Small intestine (tissue), 7 donors: ENCODE measurements around the gene EIF4G1. TPM values are rescaled to one million over a fixed set of nuclear protein-coding genes. Genes with fewer than 3 reads are reported as not detected.
A peak's percentile ranks its signal among the peaks of the same experiment; 100 is the strongest.

Experiments used
- DNase-seq, 2 donors: peaks; one replicate each; pipeline versions ENCODE4 v3.0.0 to v3.0.0-alpha.2; 2013
- FAIRE-seq: peaks from 2 replicates; lab custom pipeline; 2012; peaks lifted over from hg19 to GRCh38; lab: Jason Lieb, UNC
- H3K27ac ChIP-seq, 3 donors: one replicate each; pipeline ENCODE4 v1.5.1; 2013; ENCODE audit warnings: low read length in 2 of 3, mild to moderate bottlenecking in 2 of 3, control low read depth in 1 of 3, inconsistent platforms in 1 of 3, low read depth in 1 of 3, moderate library complexity in 1 of 3
- H3K27me3 ChIP-seq, 3 donors: one replicate each; pipeline ENCODE4 v1.6.1; 2013; ENCODE audit warnings: low read length in 3 of 3, inconsistent platforms in 1 of 3; ENCODE audit not compliant: control insufficient read depth in 3 of 3, insufficient read depth in 3 of 3
- H3K36me3 ChIP-seq, 3 donors: one replicate each; pipeline ENCODE4 v1.6.1; 2013; ENCODE audit warnings: low read length in 3 of 3, inconsistent platforms in 1 of 3, low read depth in 1 of 3, mild to moderate bottlenecking in 1 of 3, moderate library complexity in 1 of 3; ENCODE audit not compliant: control insufficient read depth in 3 of 3, insufficient read depth in 2 of 3
- H3K4me1 ChIP-seq, 3 donors: one replicate each; pipeline ENCODE4 v1.6.1; 2013; ENCODE audit warnings: low read length in 2 of 3, inconsistent platforms in 1 of 3, low read depth in 1 of 3, mild to moderate bottlenecking in 1 of 3, moderate library complexity in 1 of 3; ENCODE audit not compliant: control insufficient read depth in 3 of 3, insufficient read depth in 2 of 3
- H3K4me3 ChIP-seq, 3 donors: one replicate each; pipeline ENCODE4 v1.5.1; 2013; ENCODE audit warnings: low read length in 3 of 3, control low read depth in 1 of 3, inconsistent platforms in 1 of 3, low read depth in 1 of 3, mild to moderate bottlenecking in 1 of 3, moderate library complexity in 1 of 3
- H3K9me3 ChIP-seq, 2 donors: one replicate each; pipeline ENCODE4 v1.6.1; 2013; ENCODE audit warnings: low read depth in 1 of 2, low read length in 1 of 2; ENCODE audit not compliant: control insufficient read depth in 2 of 2, insufficient read depth in 1 of 2
- WGBS, 3 donors: extraction: QIAGEN DNeasy Blood & Tissue Kit; methylation state at CpG; one replicate each; pipeline ENCODE4 v1.1.7; 2013; 5-methylcytosine and 5-hydroxymethylcytosine counted together
- polyA plus RNA-seq, 4 donors: library from polyadenylated mRNA; stranded (reverse) in 3 of 4; unstranded in 1 of 4; fragments of 200-250 nt in 3 of 4; fragments of 120-200 nt in 1 of 4; gene quantifications; one replicate each; pipeline versions ENCODE4 v1.2.1 to v1.2.3, GENCODE V29; 2013
- donor health status: healthy with polysubstance abuse.
- donor health status: control.
- donor health status: control.
- donor health status: Bipolar disorder and iron deficiency.
- donor health status: healthy.

Gene EIF4G1
- polyA plus RNA-seq, 4 donors, result 115 to 220 (median 155) TPM

DNA sequence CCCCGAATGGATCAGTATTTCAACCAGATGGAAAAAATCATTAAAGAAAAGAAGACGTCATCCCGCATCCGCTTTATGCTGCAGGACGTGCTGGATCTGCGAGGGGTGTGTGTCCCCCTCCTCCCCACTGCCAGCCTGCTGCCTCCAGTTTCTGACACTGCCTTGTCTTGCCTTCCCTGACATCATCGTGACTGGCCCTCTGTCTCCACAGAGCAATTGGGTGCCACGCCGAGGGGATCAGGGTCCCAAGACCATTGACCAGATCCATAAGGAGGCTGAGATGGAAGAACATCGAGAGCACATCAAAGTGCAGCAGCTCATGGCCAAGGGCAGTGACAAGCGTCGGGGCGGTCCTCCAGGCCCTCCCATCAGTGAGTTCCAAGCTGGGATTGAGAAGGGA, 10.9 kb downstream of the EIF4G1 start:
- Histone ChIP-seq H3K27me3 (no peaks in the 10 kb centered on the region), H3K4me1 (no peaks in the 10 kb centered on the region), H3K9me3 (no peaks in the 10 kb centered on the region), H3K27ac (no peak overlapping the region), H3K36me3 (peaks cover 67 to 95% (median 74%) of the 10 kb centered on the region in 3 donors), H3K4me3 (no peak overlapping the region)
- 91 to 93% (median 93%) methylated on average over 13 of the region's 13 CpGs for WGBS, 3 donors
- no peak for DNase-seq
- FAIRE-seq, result no peak

DNA sequence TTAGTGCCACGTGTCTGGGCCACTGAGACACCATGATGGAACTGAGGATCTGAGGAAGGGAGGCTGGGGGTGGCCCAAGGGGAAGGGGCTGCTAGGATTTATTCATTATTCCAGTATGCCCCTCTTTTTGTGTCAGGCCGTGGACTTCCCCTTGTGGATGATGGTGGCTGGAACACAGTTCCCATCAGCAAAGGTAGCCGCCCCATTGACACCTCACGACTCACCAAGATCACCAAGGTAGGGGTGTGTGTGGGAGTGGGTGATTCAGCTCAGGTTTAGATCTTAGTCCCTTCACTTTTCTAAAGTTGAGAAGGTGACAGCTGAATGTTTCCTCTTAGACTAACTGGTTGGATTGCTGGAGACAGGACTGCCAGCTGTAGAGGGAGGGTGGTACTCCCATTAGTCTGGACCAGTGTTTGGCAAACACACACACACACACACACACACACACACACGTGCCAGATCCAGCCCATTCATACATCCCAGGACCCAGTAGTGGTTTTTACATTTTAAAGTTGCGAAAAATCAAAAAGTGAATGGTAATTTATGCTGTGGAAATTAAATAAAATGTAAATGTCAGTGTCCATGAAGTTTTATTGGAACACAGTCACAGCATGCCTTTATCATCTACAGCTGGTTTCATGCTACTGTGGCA, 11.4 kb downstream of the EIF4G1 start:
- Histone ChIP-seq H3K9me3 (no peaks in the 10 kb centered on the region), H3K27ac (no peak overlapping the region), H3K27me3 (no peaks in the 10 kb centered on the region), H3K4me1 (no peaks in the 10 kb centered on the region), H3K36me3 (peaks cover 61 to 93% (median 70%) of the 10 kb centered on the region in 3 donors), H3K4me3 (no peak overlapping the region)
- FAIRE-seq (no peak), DNase-seq (no peak)
- 77 to 84% (median 79%) methylated on average over 6 of the region's 6 CpGs for WGBS, 3 donors

DNA sequence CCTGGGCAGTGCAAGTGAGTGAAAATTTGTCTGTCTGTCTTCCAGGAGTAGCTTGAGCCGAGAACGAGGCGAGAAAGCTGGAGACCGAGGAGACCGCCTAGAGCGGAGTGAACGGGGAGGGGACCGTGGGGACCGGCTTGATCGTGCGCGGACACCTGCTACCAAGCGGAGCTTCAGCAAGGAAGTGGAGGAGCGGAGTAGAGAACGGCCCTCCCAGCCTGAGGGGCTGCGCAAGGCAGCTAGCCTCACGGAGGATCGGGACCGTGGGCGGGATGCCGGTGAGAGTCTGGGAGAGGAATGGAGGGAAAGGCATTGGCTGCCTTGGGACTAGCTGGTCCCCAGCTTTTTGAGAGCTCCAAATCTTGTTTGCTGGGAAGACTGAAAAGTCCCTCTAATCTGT, 12.8 kb downstream of the EIF4G1 start:
- Histone ChIP-seq H3K27ac (no peak overlapping the region), H3K27me3 (no peaks in the 10 kb centered on the region), H3K36me3 (peaks cover 53 to 93% (median 71%) of the 10 kb centered on the region in 3 donors), H3K4me1 (no peaks in the 10 kb centered on the region), H3K4me3 (no peak overlapping the region), H3K9me3 (no peaks in the 10 kb centered on the region)
- no peak for FAIRE-seq
- WGBS, 3 donors, result 96 to 97% (median 97%) methylated on average over 21 of the region's 21 CpGs
- DNase-seq, result no peak

DNA sequence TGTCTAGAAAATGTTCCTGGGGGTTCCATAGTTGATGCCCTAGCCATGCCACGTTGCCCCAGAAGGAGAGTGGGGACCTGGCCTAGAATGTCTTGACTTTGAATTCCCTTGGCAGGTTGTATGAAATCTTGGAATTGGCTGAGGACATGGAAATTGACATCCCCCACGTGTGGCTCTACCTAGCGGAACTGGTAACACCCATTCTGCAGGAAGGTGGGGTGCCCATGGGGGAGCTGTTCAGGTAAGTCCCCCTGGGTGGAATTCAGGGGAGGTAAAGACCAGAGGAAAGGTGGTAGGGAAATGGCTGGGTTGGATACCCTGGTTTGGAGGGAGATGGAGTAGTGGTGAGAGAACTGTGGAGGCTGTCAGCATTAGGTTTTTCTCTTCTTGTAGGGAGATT, 14.1 kb downstream of the EIF4G1 start:
- Histone ChIP-seq H3K27ac (no peak overlapping the region), H3K9me3 (no peaks in the 10 kb centered on the region), H3K36me3 (peaks cover 44 to 92% (median 70%) of the 10 kb centered on the region in 3 donors), H3K27me3 (no peaks in the 10 kb centered on the region), H3K4me1 (no peaks in the 10 kb centered on the region), H3K4me3 (no peak overlapping the region)
- FAIRE-seq, result no peak
- DNase-seq, result no peak
- 47 to 75% (median 56%) methylated on average over 3 of the region's 3 CpGs for WGBS, 3 donors

DNA sequence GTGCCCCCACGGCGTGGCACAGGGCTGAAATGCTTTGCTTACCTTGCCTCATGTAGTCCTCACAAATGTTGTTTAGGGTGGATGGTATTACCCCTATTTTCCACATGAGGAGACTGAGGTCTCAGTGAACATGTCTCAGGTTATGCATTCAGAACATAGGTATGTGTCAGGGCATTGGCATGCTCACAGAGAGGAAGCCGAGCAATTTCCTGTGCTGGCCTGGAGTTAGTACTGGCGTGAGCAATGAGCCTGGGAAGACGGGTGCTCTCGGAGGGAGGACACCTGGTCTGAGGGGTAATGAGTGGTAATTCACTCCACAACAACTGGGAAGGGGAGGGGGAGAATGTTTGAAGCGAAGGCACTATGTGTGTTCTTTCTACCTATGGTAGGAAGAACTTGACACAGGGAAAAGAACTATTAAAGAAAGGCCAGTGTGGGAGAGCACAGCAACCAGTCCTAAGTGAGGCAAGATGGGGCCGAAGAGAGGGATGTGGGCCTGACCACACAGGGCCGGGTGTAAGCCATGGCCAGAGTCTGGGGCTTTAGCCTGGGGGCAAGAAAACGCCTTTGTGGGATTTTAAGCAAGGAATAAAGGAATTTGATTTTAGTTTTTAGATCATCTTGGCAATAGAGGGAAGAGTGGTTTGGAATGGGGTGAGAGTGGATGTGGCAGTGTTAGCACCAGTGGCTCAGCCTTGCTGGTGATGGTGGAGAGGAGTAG, 18.1 kb downstream of the EIF4G1 start:
- Histone ChIP-seq H3K27ac (peak overlapping the region in 1 of 3 donors; percentile 35), H3K4me3 (no peak overlapping the region), H3K4me1 (peaks cover 0 to 15% (median 0%) of the 10 kb centered on the region in 3 donors), H3K36me3 (peaks cover 10 to 78% (median 43%) of the 10 kb centered on the region in 3 donors), H3K27me3 (no peaks in the 10 kb centered on the region), H3K9me3 (no peaks in the 10 kb centered on the region)
- FAIRE-seq (no peak), DNase-seq (no peak)
- WGBS, 3 donors, result 79 to 87% (median 86%) methylated on average over 10 of the region's 10 CpGs

DNA sequence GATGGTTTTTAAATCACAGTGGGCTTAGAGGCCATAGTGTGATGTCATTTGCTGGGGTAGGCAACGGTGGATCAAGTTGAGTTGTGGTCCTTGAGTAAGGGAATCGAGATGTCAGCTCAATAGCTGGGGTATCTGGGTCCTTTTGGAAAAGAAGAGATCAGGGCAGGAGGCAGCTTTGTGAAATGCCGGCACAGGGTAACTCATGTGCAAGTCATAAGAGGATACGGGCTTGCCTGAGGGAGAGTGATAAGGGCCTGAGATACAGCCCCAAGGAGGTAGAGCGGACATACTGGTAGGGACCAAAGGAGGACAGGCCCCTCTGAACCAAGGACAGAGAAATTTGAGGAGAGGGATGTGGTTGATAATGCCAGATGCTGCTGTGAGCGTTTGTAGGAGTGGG, 18.8 kb downstream of the EIF4G1 start:
- 82 to 89% (median 85%) methylated on average over 6 of the region's 6 CpGs for WGBS, 3 donors
- DNase-seq, result no peak

DNA sequence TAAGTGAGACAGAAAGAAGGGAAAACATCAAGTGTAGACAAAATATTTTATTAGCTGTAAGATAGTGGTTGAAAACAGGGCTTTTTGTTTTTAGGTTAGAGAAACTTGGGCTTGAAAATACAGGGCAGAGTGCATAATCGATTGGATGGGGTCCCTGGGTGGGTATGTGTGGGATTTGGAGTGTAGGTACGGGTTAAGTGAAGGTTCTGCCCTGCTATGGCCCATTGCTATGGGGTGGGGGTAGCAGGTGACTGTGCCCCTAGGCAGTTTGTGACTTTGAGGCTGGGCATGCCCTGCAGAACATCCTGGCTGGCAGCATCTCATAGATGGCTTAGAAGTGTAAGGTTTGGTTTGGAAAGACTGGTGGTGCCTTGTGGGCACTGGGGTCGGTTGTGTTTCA, 19.3 kb downstream of the EIF4G1 start:
- H3K36me3 ChIP-seq, result peaks cover 2 to 68% (median 35%) of the 10 kb centered on the region in 3 donors
- no peaks in the 10 kb centered on the region for H3K9me3 ChIP-seq
- 76 to 78% (median 77%) methylated on average over 3 of the region's 3 CpGs for WGBS, 3 donors
- H3K4me3 ChIP-seq, result no peak overlapping the region
- H3K27me3 ChIP-seq, result no peaks in the 10 kb centered on the region
- peaks cover 0 to 24% (median 0%) of the 10 kb centered on the region in 3 donors for H3K4me1 ChIP-seq
- DNase-seq, result no peak
- no peak for FAIRE-seq
- H3K27ac ChIP-seq, result no peak overlapping the region

More for the DNA sequence above, 18.8 kb downstream of the EIF4G1 start:
- peak overlapping the region in 1 of 3 donors; percentile 35 for H3K27ac ChIP-seq
- H3K9me3 ChIP-seq, result no peaks in the 10 kb centered on the region
- H3K27me3 ChIP-seq, result no peaks in the 10 kb centered on the region
- H3K4me1 ChIP-seq, result peaks cover 0 to 21% (median 0%) of the 10 kb centered on the region in 3 donors
- H3K4me3 ChIP-seq, result no peak overlapping the region
- no peak for FAIRE-seq
- H3K36me3 ChIP-seq, result peaks cover 7 to 73% (median 38%) of the 10 kb centered on the region in 3 donors

DNA sequence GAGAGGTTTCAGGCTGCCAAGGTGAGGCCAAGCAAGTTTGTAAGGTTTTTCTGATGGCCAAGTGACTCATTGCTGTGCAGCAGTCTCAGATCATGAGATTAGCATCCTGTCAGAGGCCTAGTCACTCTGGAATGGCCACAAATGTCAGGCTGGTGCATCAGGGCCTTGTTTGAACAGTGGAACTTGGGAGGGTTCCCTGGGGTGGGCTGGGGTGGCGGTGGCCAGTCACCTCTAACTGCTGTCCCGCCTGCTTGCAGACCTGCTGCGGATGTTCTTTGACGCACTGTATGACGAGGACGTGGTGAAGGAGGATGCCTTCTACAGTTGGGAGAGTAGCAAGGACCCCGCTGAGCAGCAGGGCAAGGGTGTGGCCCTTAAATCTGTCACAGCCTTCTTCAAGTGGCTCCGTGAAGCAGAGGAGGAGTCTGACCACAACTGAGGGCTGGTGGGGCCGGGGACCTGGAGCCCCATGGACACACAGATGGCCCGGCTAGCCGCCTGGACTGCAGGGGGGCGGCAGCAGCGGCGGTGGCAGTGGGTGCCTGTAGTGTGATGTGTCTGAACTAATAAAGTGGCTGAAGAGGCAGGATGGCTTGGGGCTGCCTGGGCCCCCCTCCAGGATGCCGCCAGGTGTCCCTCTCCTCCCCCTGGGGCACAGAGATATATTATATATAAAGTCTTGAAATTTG, 20.2 kb downstream of the EIF4G1 start:
- Histone ChIP-seq H3K4me1 (peaks cover 0 to 29% (median 0%) of the 10 kb centered on the region in 3 donors), H3K27ac (peak overlapping the region in 2 of 3 donors; percentile 6 to 97), H3K9me3 (no peaks in the 10 kb centered on the region), H3K4me3 (no peak overlapping the region), H3K27me3 (no peaks in the 10 kb centered on the region), H3K36me3 (peaks cover under 1 to 63% (median 32%) of the 10 kb centered on the region in 3 donors)
- FAIRE-seq, result no peak
- peak; percentile 30 to 32 for DNase-seq
- WGBS, 3 donors, result 74 to 80% (median 79%) methylated on average over 14 to 15 of the region's 15 CpGs
